Heart right ventricle (tissue), 16 donors: Measurements from ENCODE around the gene ITM2B. TPM values are rescaled to one million over a fixed set of nuclear protein-coding genes. Genes with fewer than 3 reads are reported as not detected.
"Not testable (repeated sequence)": the region's sequence is repeated elsewhere in the genome, so short reads cannot be mapped to it uniquely, and the experiment has no call there.

ENCODE experiments used
- ATAC-seq, 8 donors: fragments of 200-7000 bp; cut with Tn5 transposase; one replicate each; pipeline ENCODE4 v1.9.1; 2020; ENCODE audit warnings: mild to moderate bottlenecking in 8 of 8, moderate library complexity in 8 of 8, moderate number of reproducible peaks in 1 of 8
- DNase-seq, 2 donors: peaks; one replicate each; pipeline ENCODE4 v3.0.0-alpha.2; 2020
- H3K27ac ChIP-seq, 10 donors: fragments of 200-600 bp; sonication (generic) in 2 of 10; one replicate each; pipeline versions ENCODE4 v1.5.0 to v1.8.0; 2020 to 2022; ENCODE audit warnings: mild to moderate bottlenecking in 3 of 10
- H3K27me3 ChIP-seq, 7 donors: fragments of 200-600 bp; one replicate each; pipeline ENCODE4 v1.8.0; 2021 to 2022; ENCODE audit warnings: mild to moderate bottlenecking in 2 of 7
- H3K36me3 ChIP-seq, 9 donors: fragments of 200-600 bp; sonication (generic) in 1 of 9; one replicate each; pipeline versions ENCODE4 v1.5.0 to v1.8.0; 2020 to 2022; ENCODE audit warnings: mild to moderate bottlenecking in 2 of 9
- H3K4me1 ChIP-seq, 9 donors: fragments of 200-600 bp; sonication (generic) in 1 of 9; one replicate each; pipeline versions ENCODE4 v1.5.0 to v1.8.0; 2020 to 2022; ENCODE audit warnings: mild to moderate bottlenecking in 4 of 9
- H3K4me3 ChIP-seq, 10 donors: fragments of 200-600 bp; sonication (generic) in 2 of 10; one replicate each; pipeline versions ENCODE4 v1.5.0 to v1.8.0; 2020 to 2022; ENCODE audit warnings: mild to moderate bottlenecking in 7 of 10, moderate library complexity in 2 of 10
- H3K9me3 ChIP-seq, 11 donors: fragments of 200-600 bp in 10 of 11; sonication (generic) in 2 of 11; one replicate each; pipeline versions ENCODE4 v1.5.0 to v1.8.0; 2013 to 2022; ENCODE audit warnings: mild to moderate bottlenecking in 2 of 11, control low read depth in 1 of 11, moderate library complexity in 1 of 11
- CTCF ChIP-seq, 9 donors: fragments of 200-600 bp; sonication (generic) in 2 of 9; IDR thresholded peaks; one replicate each; pipeline versions ENCODE4 v1.5.0 to v1.8.0; 2021 to 2022; ENCODE audit warnings: antibody characterized with exemption in 9 of 9, mild to moderate bottlenecking in 5 of 9, moderate library complexity in 1 of 9
- WGBS, 2 donors: extraction: QIAGEN DNeasy Blood & Tissue Kit; methylation state at CpG; one replicate each; pipeline ENCODE4 v1.1.7; 2013; ENCODE audit warnings: inconsistent platforms in 1 of 2; 5-methylcytosine and 5-hydroxymethylcytosine counted together
- intact Hi-C, 10 donors: fragments of 100-400 bp; cut with DNase I; formaldehyde crosslinking; loops; one replicate each; pipeline versions ENCODE4 v1.11.1 to v1.14.2; 2022
- polyA plus RNA-seq, 2 donors: library from polyadenylated mRNA; stranded (reverse); fragments of 200-250 nt; gene quantifications; one replicate each; pipeline ENCODE4 v1.2.3, GENCODE V29; 2013
- total RNA-seq, 10 donors: library from RNA; stranded (reverse); fragmentation: NEBNext Ultra II Directional in 3 of 10; extraction: Animal tissue kit (Norgen Biotek cat#: 25700) in 3 of 10; gene quantifications; one replicate each; pipeline versions ENCODE4 v1.2.1 to v1.2.4, GENCODE V29; 2021 to 2023
- donor health status: Arrhythmogenic right ventricular cardiomyopathy.
- donor health status: ischemic (EF 13 %, LVEDD 7.1; RV severe dilation, severe dysfunction).
- donor health status: healthy with polysubstance abuse.
- donor health status: DM: no; HTN: yes; CAD: no.
- donor health status: DM: no; HTN: no; CAD: no.
- donor health status: ischemic (EF 25% LVEDD 6.9; RV normal size, moderate dysfunction).
- donor health status: ischemic (EF 25% LVEDD 5.7; RV mildly dilated, moderate dysfunction).
- donor health status: healthy.
- donor health status: DM: yes; HTN: yes; CAD: no.
- donor health status: Ischemic cardiomyopathy.
- donor health status: ischemic (EF 35%, LVEDD 5.7; RV mildly dilated, moderate dysfunction).
- donor health status: nonischemic (EF 11% LVEDD 7.7; RV severe dilation, severe dysfunction).
- donor health status: DM: yes; HTN: yes; CAD: no.
- donor health status: PGD.
- donor health status: ischemic (EF 29% LVEDD 5.4; RV normal size, mild dysfunction).
- donor health status: nonischemic (EF 23%, LVEDD 6.1; RV moderate dilation, normal function).

ITM2B gene
- total and polyA plus RNA-seq, 12 donors: 272 to 636 (median 507) TPM

GRCh38 chr13:48214519-48215121 lies 18.4 kb upstream of the ITM2B start:
- 97 to 100% methylated on average over 1 of the region's 1 CpG for WGBS, 2 donors
- Histone ChIP-seq H3K36me3 (no peaks in the 10 kb centered on the region), H3K4me3 (no peak overlapping the region), H3K4me1 (peaks cover 0 to 8% (median 0%) of the 10 kb centered on the region in 9 donors), H3K9me3 (peaks cover 0 to 8% (median 0%) of the 10 kb centered on the region in 11 donors), H3K27ac (no peak overlapping the region), H3K27me3 (no peaks in the 10 kb centered on the region)
- TF ChIP-seq CTCF (IDR thresholded peaks at IDR 0.05): no peak
- DNase-seq (no peak), ATAC-seq (no peak)
- intact Hi-C loops: loop anchor here in 1 of 10 donors (5.0 kb wide), 2 partner anchors 32 to 52 kb away; no protein-coding TSS in a partner anchor

GRCh38 chr13:48215511-48216203 lies 17.3 kb upstream of the ITM2B start:
- ATAC-seq, H3K27me3 ChIP-seq, H3K36me3 ChIP-seq, H3K27ac ChIP-seq, H3K9me3 ChIP-seq, DNase-seq, H3K4me3 ChIP-seq: not testable (repeated sequence)
- H3K4me1 ChIP-seq: peaks cover 0 to 12% (median 3%) of the 10 kb centered on the region in 9 donors
- 83 to 91% methylated on average over 1 of the region's 1 CpG for WGBS, 2 donors
- intact Hi-C loops: loop anchor here in 1 of 10 donors (5.0 kb wide), 2 partner anchors 33 to 53 kb away; no protein-coding TSS in a partner anchor

GRCh38 chr13:48216204-48216711 lies 16.7 kb upstream of the ITM2B start:
- WGBS, 2 donors: 95 to 97% methylated on average over 2 of the region's 2 CpGs
- peaks cover 0 to 18% (median 9%) of the 10 kb centered on the region in 9 donors for H3K4me1 ChIP-seq
- H3K27me3 ChIP-seq: no peaks in the 10 kb centered on the region
- no peaks in the 10 kb centered on the region for H3K36me3 ChIP-seq
- intact Hi-C loops: loop anchor here in 1 of 10 donors (5.0 kb wide), 2 partner anchors 34 to 54 kb away; no protein-coding TSS in a partner anchor
- no peak for TF ChIP-seq CTCF (IDR thresholded peaks at IDR 0.05)
- no peak overlapping the region for H3K4me3 ChIP-seq
- H3K27ac ChIP-seq: no peak overlapping the region
- ATAC-seq: no peak
- DNase-seq: no peak
- peaks cover 0 to 8% (median 0%) of the 10 kb centered on the region in 11 donors for H3K9me3 ChIP-seq

- intact Hi-C loops: loop anchor here in 2 of 10 donors (10.0 kb wide), 2 partner anchors 66 to 86 kb away; no protein-coding TSS in a partner anchor
- no peak for TF ChIP-seq CTCF (IDR thresholded peaks at IDR 0.05)
- Histone ChIP-seq H3K4me3 (peak overlapping the region in 1 of 10 donors; percentile 22), H3K27ac (peak overlapping the region; percentile 65 to 90 (median 76)), H3K27me3 (no peaks in the 10 kb centered on the region), H3K4me1 (peaks cover 0 to 41% (median 19%) of the 10 kb centered on the region in 9 donors), H3K9me3 (peaks cover 0 to 8% (median 0%) of the 10 kb centered on the region in 11 donors), H3K36me3 (no peaks in the 10 kb centered on the region)
- no peak for DNase-seq
- 81 to 88% methylated on average over 2 of the region's 2 CpGs for WGBS, 2 donors
- ATAC-seq: no peak
These were observed 12.4 kb upstream of the ITM2B start for GRCh38 chr13:48220592-48220980.
